Kidney (tissue), 14 donors: ENCODE measurements around the gene IHH. TPM values are rescaled to one million over a fixed set of nuclear protein-coding genes. Genes with fewer than 3 reads are reported as not detected.

Experiments
- DNase-seq, 5 donors: peaks; one replicate each; pipeline ENCODE4 v3.0.0-alpha.2; 2013 to 2020
- FAIRE-seq: peaks from 2 replicates; lab custom pipeline; 2012; peaks lifted over from hg19 to GRCh38; lab: Jason Lieb, UNC
- H3K27ac ChIP-seq, 2 donors: one replicate each; pipeline ENCODE4 v1.7.0; 2013; ENCODE audit warnings: low read depth in 2 of 2, low read length in 2 of 2, inconsistent platforms in 1 of 2
- H3K27me3 ChIP-seq: one replicate; pipeline ENCODE4 v1.7.1; 2013; ENCODE audit warnings: low read length, inconsistent platforms; ENCODE audit not compliant: control insufficient read depth, insufficient read depth
- H3K36me3 ChIP-seq, 3 donors: one replicate each; pipeline versions ENCODE4 v1.7.0 to v1.7.1; 2013; ENCODE audit warnings: low read length in 3 of 3, control low read depth in 1 of 3, inconsistent platforms in 1 of 3; ENCODE audit not compliant: insufficient read depth in 3 of 3, control insufficient read depth in 2 of 3
- H3K4me1 ChIP-seq, 3 donors: one replicate each; pipeline versions ENCODE4 v1.7.0 to v1.7.1; 2013; ENCODE audit warnings: low read length in 3 of 3, inconsistent platforms in 1 of 3, low read depth in 1 of 3; ENCODE audit not compliant: control insufficient read depth in 2 of 3, insufficient read depth in 2 of 3
- H3K4me3 ChIP-seq, 3 donors: one replicate each; pipeline versions ENCODE4 v1.7.0 to v1.8.1; 2013; ENCODE audit warnings: low read length in 3 of 3, control low read depth in 1 of 3, inconsistent platforms in 1 of 3
- H3K9ac ChIP-seq, 3 donors: one replicate each; pipeline versions ENCODE4 v1.7.0 to v1.7.1; 2013; ENCODE audit warnings: low read length in 3 of 3, control low read depth in 1 of 3, inconsistent platforms in 1 of 3
- H3K9me3 ChIP-seq, 3 donors: one replicate each; pipeline versions ENCODE4 v1.7.0 to v1.7.1; 2013; ENCODE audit warnings: low read length in 3 of 3, control low read depth in 1 of 3, inconsistent platforms in 1 of 3; ENCODE audit not compliant: control insufficient read depth in 2 of 3, insufficient read depth in 1 of 3
- CTCF ChIP-seq: IDR thresholded peaks from 3 replicates; pipeline ENCODE4 v1.5.1; 2012; ENCODE audit warnings: mild to moderate bottlenecking, moderate library complexity, borderline replicate concordance; ENCODE audit not compliant: insufficient read depth; ENCODE audit errors: extremely low read depth
- intact Hi-C: fragments of 100-400 bp; cut with DNase I; formaldehyde crosslinking; loops from one replicate; pipeline ENCODE4 v1.11.1; 2022
- polyA plus RNA-seq: library from polyadenylated mRNA; stranded (reverse); fragments of 350-450 nt; fragmentation: Illumina TruSeq; extraction: RNeasy Lipid Tissue Mini Kit (QIAGEN cat#74804); gene quantifications from one replicate; pipeline ENCODE4 v1.2.3, GENCODE V29; 2014; ENCODE audit warnings: low read depth, low replicate concordance; ENCODE audit not compliant: insufficient read depth
- total RNA-seq: library from RNA; stranded (reverse); fragmentation: NEBNext Ultra II Directional; extraction: Animal tissue kit (Norgen Biotek cat#: 25700); gene quantifications from one replicate; pipeline ENCODE4 v1.2.1, GENCODE V29; 2021
- donor health status: control.
- donor health status: control.
- donor health status: control.
- donor health status: control.
- donor health status: control.
- donor health status: DM: yes; HTN: yes; CAD: no.
- donor health status: Normal renal cell carcinoma (clear cell type).

Gene IHH
- total and polyA plus RNA-seq, 2 donors from 2014 or later = 0.88 to 3.1 TPM

GRCh38 chr2:219059725-219060682 is 717 bp downstream of the IHH start:
- H3K36me3 ChIP-seq = no peaks in the 10 kb centered on the region
- peaks cover 52% of the 10 kb centered on the region for H3K27me3 ChIP-seq
- peaks cover 0 to 14% (median 6%) of the 10 kb centered on the region in 3 donors for H3K4me1 ChIP-seq
- TF ChIP-seq CTCF = no peak
- DNase-seq = peak in 2 of 5 donors; percentile 17 to 76
- H3K27ac ChIP-seq = peak overlapping the region in 1 of 2 donors; percentile 71
- FAIRE-seq = no peak
- peak overlapping the region in 2 of 3 donors; percentile 63 to 64 for H3K4me3 ChIP-seq
- peak overlapping the region in 1 of 3 donors; percentile 55 for H3K9ac ChIP-seq
- intact Hi-C loops = loop anchor here (10.0 kb wide), 1 partner anchor 95 kb away; no protein-coding TSS in a partner anchor
- H3K9me3 ChIP-seq = no peaks in the 10 kb centered on the region

GRCh38 chr2:219059375-219059724 is 1.4 kb downstream of the IHH start:
- FAIRE-seq = no peak
- intact Hi-C loops = loop anchor here (10.0 kb wide), 1 partner anchor 95 kb away; no protein-coding TSS in a partner anchor
- H3K9me3 ChIP-seq = no peaks in the 10 kb centered on the region
- H3K9ac ChIP-seq = peak overlapping the region in 2 of 3 donors; percentile 37 to 55
- no peak for TF ChIP-seq CTCF
- no peak for DNase-seq
- peaks cover 0 to 3% (median 0%) of the 10 kb centered on the region in 3 donors for H3K36me3 ChIP-seq
- peaks cover 52% of the 10 kb centered on the region for H3K27me3 ChIP-seq
- peaks cover 0 to 14% (median 6%) of the 10 kb centered on the region in 3 donors for H3K4me1 ChIP-seq
- peak overlapping the region in 2 of 3 donors; percentile 63 to 64 for H3K4me3 ChIP-seq
- peak overlapping the region in 1 of 2 donors; percentile 71 for H3K27ac ChIP-seq

GRCh38 chr2:219058541-219059374 is 2.0 kb downstream of the IHH start:
- peaks cover 0 to 3% (median 0%) of the 10 kb centered on the region in 3 donors for H3K36me3 ChIP-seq
- H3K9me3 ChIP-seq = no peaks in the 10 kb centered on the region
- peak overlapping the region in 2 of 3 donors; percentile 37 to 55 for H3K9ac ChIP-seq
- no peak for FAIRE-seq
- H3K4me3 ChIP-seq = peak overlapping the region in 2 of 3 donors; percentile 63 to 64
- DNase-seq = peak; percentile 56 to 85 (median 65)
- H3K27me3 ChIP-seq = peaks cover 52% of the 10 kb centered on the region
- peak overlapping the region; percentile 33 to 71 for H3K27ac ChIP-seq
- H3K4me1 ChIP-seq = peaks cover 0 to 14% (median 6%) of the 10 kb centered on the region in 3 donors
- no peak for TF ChIP-seq CTCF
- intact Hi-C loops = loop anchor here (10.0 kb wide), 1 partner anchor 96 kb away; no protein-coding TSS in a partner anchor
